Measurements from ENCODE around the gene OR4D9. TPM values are rescaled to one million over a fixed set of nuclear protein-coding genes. Genes with fewer than 3 reads are reported as not detected.

The OR4D9 gene
- not detected for total RNA-seq
- not detected for polyA plus RNA-seq

DNA sequence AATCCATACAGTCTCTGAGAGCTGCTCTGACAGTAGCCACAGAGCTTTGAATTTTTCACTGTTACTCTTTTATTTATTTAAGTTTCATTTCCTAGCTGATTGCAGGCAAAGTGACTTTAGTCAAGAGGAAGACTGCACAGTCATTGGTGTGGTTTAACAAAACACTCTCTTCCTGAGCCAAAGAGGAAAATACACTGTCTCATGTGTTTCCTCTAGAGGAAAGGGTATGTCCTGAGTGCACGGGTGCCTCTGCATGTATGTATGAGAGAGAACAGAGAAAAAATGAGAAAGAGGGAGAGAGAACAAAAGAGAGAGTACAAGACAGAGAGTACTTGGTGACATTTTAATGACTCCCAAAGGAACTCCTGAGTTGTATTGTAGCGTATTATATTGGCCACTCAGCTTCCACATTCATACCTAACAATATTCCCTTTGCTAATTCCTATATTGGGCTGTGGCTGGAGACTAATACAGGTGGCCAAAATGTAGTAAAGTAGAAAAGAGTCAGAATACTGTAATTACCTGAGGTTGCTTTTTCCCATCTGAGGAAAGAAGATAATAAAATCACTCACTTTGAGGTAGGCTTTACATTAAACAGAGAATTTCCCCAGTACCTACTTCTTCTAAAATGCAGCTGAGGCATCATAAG lies at the start of gene OR4D9:
TSS of gene OR4D9 (plus strand) at position 599 of the 649 bp plus-strand sequence. CDS start 3,374 bp downstream, outside the sequence.
- FAIRE-seq (no peak), ATAC-seq (peak in 2 of 4 donors; percentile 34 to 43), DNase-seq (no peak)
- H3K36me3 ChIP-seq, result no peaks in the 10 kb centered on the region
- WGBS, 2 donors, result 36 to 58% methylated on average over 2 of the region's 2 CpGs
- no peak within 1 kb of the TSS for H3K4me3 ChIP-seq
- no peaks in the 10 kb centered on the region for H3K4me1 ChIP-seq
- intact Hi-C loops (cut with DNase I), result no loop called here
- no peak within 1 kb of the TSS for H3K27ac ChIP-seq
- H3K9me3 ChIP-seq, result no peaks in the 10 kb centered on the region
- TF ChIP-seq, protein P1, sequence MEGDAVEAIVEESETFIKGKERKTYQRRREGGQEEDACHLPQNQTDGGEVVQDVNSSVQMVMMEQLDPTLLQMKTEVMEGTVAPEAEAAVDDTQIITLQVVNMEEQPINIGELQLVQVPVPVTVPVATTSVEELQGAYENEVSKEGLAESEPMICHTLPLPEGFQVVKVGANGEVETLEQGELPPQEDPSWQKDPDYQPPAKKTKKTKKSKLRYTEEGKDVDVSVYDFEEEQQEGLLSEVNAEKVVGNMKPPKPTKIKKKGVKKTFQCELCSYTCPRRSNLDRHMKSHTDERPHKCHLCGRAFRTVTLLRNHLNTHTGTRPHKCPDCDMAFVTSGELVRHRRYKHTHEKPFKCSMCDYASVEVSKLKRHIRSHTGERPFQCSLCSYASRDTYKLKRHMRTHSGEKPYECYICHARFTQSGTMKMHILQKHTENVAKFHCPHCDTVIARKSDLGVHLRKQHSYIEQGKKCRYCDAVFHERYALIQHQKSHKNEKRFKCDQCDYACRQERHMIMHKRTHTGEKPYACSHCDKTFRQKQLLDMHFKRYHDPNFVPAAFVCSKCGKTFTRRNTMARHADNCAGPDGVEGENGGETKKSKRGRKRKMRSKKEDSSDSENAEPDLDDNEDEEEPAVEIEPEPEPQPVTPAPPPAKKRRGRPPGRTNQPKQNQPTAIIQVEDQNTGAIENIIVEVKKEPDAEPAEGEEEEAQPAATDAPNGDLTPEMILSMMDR (IDR thresholded peaks at IDR 0.05), result no peak
- no peaks in the 10 kb centered on the region for H3K27me3 ChIP-seq

DNA sequence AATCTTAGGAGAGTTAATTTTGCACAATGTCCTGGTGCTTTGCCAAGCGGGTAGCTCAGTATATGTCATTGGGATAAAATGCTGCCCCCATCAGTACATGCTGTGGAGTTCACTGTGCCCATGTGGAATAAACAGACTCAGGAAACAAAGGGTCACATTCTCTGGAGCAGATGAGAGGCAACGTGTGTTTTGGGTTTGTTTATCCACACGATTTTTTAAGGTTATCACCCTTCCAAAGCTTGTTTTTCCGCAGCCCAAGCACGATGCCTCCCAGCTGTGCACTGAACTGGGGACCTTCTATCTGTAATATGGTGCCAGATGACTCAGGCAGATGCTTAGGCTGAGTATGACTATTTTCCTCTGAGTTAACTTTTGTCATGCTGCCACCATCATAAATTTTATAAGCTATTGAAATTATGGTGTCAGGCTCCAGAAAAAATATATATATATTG lies 48.1 kb upstream of the OR4D9 start:
- ATAC-seq (no peak), FAIRE-seq (no peak), DNase-seq (no peak)
- Histone ChIP-seq H3K9me3 (no peaks in the 10 kb centered on the region), H3K4me1 (no peaks in the 10 kb centered on the region), H3K36me3 (no peaks in the 10 kb centered on the region), H3K4me3 (no peak overlapping the region), H3K27me3 (no peaks in the 10 kb centered on the region), H3K27ac (no peak overlapping the region)
- WGBS, 2 donors, result 35 to 41% methylated on average over 5 of the region's 5 CpGs
- intact Hi-C loops (cut with DNase I), result no loop called here
- TF ChIP-seq, protein P1 (IDR thresholded peaks at IDR 0.05), result no peak

DNA sequence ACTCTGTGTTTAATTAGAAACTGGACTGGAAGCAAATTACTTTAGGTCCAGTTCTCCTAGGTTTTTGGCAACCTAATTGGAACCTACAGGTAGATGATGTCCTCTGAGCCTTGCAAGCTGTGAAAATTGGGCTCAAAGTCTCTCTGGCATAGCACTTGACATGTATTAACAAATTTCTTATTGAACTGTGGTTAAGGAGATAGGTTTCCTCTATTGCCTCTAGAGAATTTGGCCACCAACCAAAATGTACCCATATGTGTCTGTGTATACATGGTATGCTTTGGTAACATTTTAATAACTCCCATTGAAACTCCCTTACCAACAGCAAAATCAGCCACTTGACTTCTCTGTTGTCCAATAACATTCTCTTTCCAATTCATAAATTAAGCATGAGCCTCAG lies 38.3 kb upstream of the OR4D9 start, which contains the start of gene OR4D10:
TSS of gene OR4D10 (plus strand) at position 301 of the 400 bp plus-strand sequence. CDS start 4,115 bp downstream, outside the sequence.
- ATAC-seq (no peak), FAIRE-seq (no peak), DNase-seq (no peak)
- H3K36me3 ChIP-seq, result no peaks in the 10 kb centered on the region
- intact Hi-C loops (cut with DNase I), result no loop called here
- H3K4me3 ChIP-seq, result no peak within 1 kb of the TSS
- no peak within 1 kb of the TSS for H3K27ac ChIP-seq
- no peaks in the 10 kb centered on the region for H3K27me3 ChIP-seq
- TF ChIP-seq, protein P1 (IDR thresholded peaks at IDR 0.05), result no peak
- no peaks in the 10 kb centered on the region for H3K9me3 ChIP-seq
- H3K4me1 ChIP-seq, result no peaks in the 10 kb centered on the region

DNA sequence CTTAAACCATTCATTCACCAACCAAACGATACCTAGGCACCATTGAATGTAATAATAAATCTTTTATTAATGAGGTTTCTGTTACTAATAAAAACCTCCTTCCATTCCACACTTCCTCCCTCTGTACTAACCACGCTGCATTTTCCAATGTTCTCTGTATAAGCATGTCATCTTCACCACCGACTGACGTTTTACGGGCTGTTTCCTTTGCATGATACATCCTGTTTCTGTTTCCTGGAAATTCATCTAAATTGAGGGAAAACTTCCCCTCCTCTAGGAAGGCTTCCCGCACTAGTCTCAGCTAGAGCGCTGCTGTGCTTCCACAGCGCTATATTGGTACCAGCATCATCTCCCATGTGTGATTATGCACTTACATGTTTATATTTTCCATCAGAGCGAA lies 36.2 kb upstream of the OR4D9 start:
- intact Hi-C loops (cut with DNase I), result no loop called here
- Histone ChIP-seq H3K36me3 (no peaks in the 10 kb centered on the region), H3K9me3 (no peaks in the 10 kb centered on the region), H3K27me3 (no peaks in the 10 kb centered on the region), H3K4me1 (no peaks in the 10 kb centered on the region), H3K4me3 (no peak overlapping the region), H3K27ac (no peak overlapping the region)
- ATAC-seq (no peak), FAIRE-seq (no peak), DNase-seq (no peak)
- TF ChIP-seq, protein P1 (IDR thresholded peaks at IDR 0.05), result no peak
- 62 to 65% methylated on average over 9 of the region's 9 CpGs for WGBS, 2 donors

DNA sequence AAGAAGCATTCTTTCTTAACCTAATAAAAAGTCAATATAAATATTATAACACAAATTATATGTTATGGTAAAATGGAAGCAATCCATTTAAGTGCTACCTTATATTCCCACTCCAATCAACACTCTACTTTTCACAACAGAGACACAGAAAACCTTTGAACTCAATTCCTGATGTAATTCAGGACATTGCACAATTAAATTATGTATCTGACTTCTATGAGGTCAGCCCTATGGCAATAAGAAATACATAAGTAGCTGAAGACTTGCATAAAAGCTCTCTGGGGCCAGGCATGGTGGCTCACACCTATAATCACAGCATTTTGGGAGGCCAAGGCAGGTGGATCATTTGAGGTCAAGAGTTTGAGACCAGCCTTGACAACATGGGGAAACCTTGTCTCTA lies 31.4 kb upstream of the OR4D9 start:
- Histone ChIP-seq H3K4me3 (no peak overlapping the region), H3K9me3 (no peaks in the 10 kb centered on the region), H3K27me3 (no peaks in the 10 kb centered on the region), H3K36me3 (no peaks in the 10 kb centered on the region), H3K4me1 (peaks cover 0 to 4% (median 0%) of the 10 kb centered on the region in 3 donors), H3K27ac (no peak overlapping the region)
- ATAC-seq (no peak), DNase-seq (no peak), FAIRE-seq (no peak)
- intact Hi-C loops (cut with DNase I), result no loop called here
- TF ChIP-seq, protein P1 (IDR thresholded peaks at IDR 0.05), result no peak
